RWPE2 (cell line): ENCODE data around the gene KIRREL3.
A peak's percentile ranks its signal among the peaks of the same experiment; 100 is the strongest.

ENCODE experiments used
- ATAC-seq: fragments of 200-7000 bp; cut with Tn5 transposase; 3 replicates; pipeline ENCODE4 v1.9.1; 2021; ENCODE audit warnings: low read depth
- DNase-seq: peaks from one replicate; pipeline ENCODE4 v3.0.0-alpha.2; 2020; ENCODE audit warnings: low spot score
- H3K27ac ChIP-seq: fragments of 450-650 bp; 2 replicates; pipeline ENCODE4 v1.5.1; 2017; ENCODE audit warnings: mild to moderate bottlenecking; ENCODE audit not compliant: poor library complexity, severe bottlenecking
- H3K27me3 ChIP-seq: fragments of 250-450 bp; sonication (Bioruptor Pico); 2 replicates; pipeline ENCODE4 v1.5.1; 2021; ENCODE audit warnings: mild to moderate bottlenecking, moderate library complexity; ENCODE audit not compliant: insufficient read depth, poor library complexity, severe bottlenecking
- H3K36me3 ChIP-seq: fragments of 250-450 bp; sonication (Bioruptor Pico); 2 replicates; pipeline ENCODE4 v1.5.1; 2020; ENCODE audit warnings: low read depth, mild to moderate bottlenecking, moderate library complexity
- H3K4me1 ChIP-seq: fragments of 250-450 bp; sonication (Bioruptor Pico); 2 replicates; pipeline ENCODE4 v1.5.1; 2021; ENCODE audit warnings: mild to moderate bottlenecking, moderate library complexity; ENCODE audit not compliant: insufficient read depth, poor library complexity, severe bottlenecking
- H3K4me3 ChIP-seq: fragments of 250-450 bp; sonication (Bioruptor Pico); 2 replicates; pipeline ENCODE4 v1.5.1; 2021; ENCODE audit warnings: mild to moderate bottlenecking, moderate library complexity; ENCODE audit not compliant: severe bottlenecking
- H3K9me3 ChIP-seq: fragments of 250-450 bp; sonication (Bioruptor Pico); 2 replicates; pipeline ENCODE4 v1.5.1; 2021; ENCODE audit warnings: mild to moderate bottlenecking, moderate library complexity; ENCODE audit not compliant: severe bottlenecking
- CTCF ChIP-seq: fragments of 450-650 bp; IDR thresholded peaks from one replicate; pipeline ENCODE4 v1.5.1; 2017; ENCODE audit warnings: mild to moderate bottlenecking, moderate library complexity; ENCODE audit not compliant: poor library complexity, severe bottlenecking

The KIRREL3 gene

GRCh38 chr11:126564566-126564965, 436.0 kb downstream of the KIRREL3 start:
- DNase-seq: no peak
- no peaks in the 10 kb centered on the region for H3K9me3 ChIP-seq
- no peak overlapping the region for H3K27ac ChIP-seq
- H3K27me3 ChIP-seq: no peaks in the 10 kb centered on the region
- no peak overlapping the region for H3K4me3 ChIP-seq
- H3K4me1 ChIP-seq: no peaks in the 10 kb centered on the region
- no peak for TF ChIP-seq CTCF
- no peak for ATAC-seq
- no peaks in the 10 kb centered on the region for H3K36me3 ChIP-seq

GRCh38 chr11:126561327-126561893, 439.2 kb downstream of the KIRREL3 start:
- ATAC-seq (peak; percentile 57; the same call in 1 of the 3 replicates), DNase-seq (no peak)
- no peaks in the 10 kb centered on the region for H3K9me3 ChIP-seq
- no peaks in the 10 kb centered on the region for H3K36me3 ChIP-seq
- H3K4me1 ChIP-seq: no peaks in the 10 kb centered on the region
- no peak for TF ChIP-seq CTCF
- H3K4me3 ChIP-seq: no peak overlapping the region
- H3K27me3 ChIP-seq: no peaks in the 10 kb centered on the region
- H3K27ac ChIP-seq: no peak overlapping the region

GRCh38 chr11:126560221-126560620, 440.3 kb downstream of the KIRREL3 start:
- H3K27ac ChIP-seq: no peak overlapping the region
- ATAC-seq (no peak), DNase-seq (no peak)
- no peaks in the 10 kb centered on the region for H3K4me1 ChIP-seq
- no peak for TF ChIP-seq CTCF
- no peaks in the 10 kb centered on the region for H3K36me3 ChIP-seq
- H3K4me3 ChIP-seq: no peak overlapping the region
- H3K9me3 ChIP-seq: no peaks in the 10 kb centered on the region
- no peaks in the 10 kb centered on the region for H3K27me3 ChIP-seq

GRCh38 chr11:126548581-126549550, 451.7 kb downstream of the KIRREL3 start:
- H3K9me3 ChIP-seq: no peaks in the 10 kb centered on the region
- H3K36me3 ChIP-seq: no peaks in the 10 kb centered on the region
- ATAC-seq (no peak; the same call in 2 of the 3 replicates), DNase-seq (no peak)
- TF ChIP-seq CTCF: no peak
- H3K4me1 ChIP-seq: no peaks in the 10 kb centered on the region
- H3K4me3 ChIP-seq: no peak overlapping the region
- H3K27me3 ChIP-seq: peaks cover 13% of the 10 kb centered on the region
- no peak overlapping the region for H3K27ac ChIP-seq

GRCh38 chr11:126547691-126548090, 452.9 kb downstream of the KIRREL3 start:
- H3K4me3 ChIP-seq: no peak overlapping the region
- H3K36me3 ChIP-seq: no peaks in the 10 kb centered on the region
- ATAC-seq: no peak
- no peaks in the 10 kb centered on the region for H3K9me3 ChIP-seq
- no peak for DNase-seq
- H3K27ac ChIP-seq: no peak overlapping the region
- H3K4me1 ChIP-seq: no peaks in the 10 kb centered on the region
- no peak for TF ChIP-seq CTCF
- peaks cover 24% of the 10 kb centered on the region for H3K27me3 ChIP-seq
